ENCODE data around the gene TMIGD1. TPM values are rescaled to one million over a fixed set of nuclear protein-coding genes. Genes with fewer than 3 reads are reported as not detected.

The TMIGD1 gene
- total and polyA plus RNA-seq, 2 of the 13 experiments (the other 11 are each of a cell fraction or from before 2014, with no cell fraction given), result not detected

GRCh38 chr17:30354701-30355100 is 20.8 kb upstream of the TMIGD1 start (continued):
- TF ChIP-seq, protein P1, sequence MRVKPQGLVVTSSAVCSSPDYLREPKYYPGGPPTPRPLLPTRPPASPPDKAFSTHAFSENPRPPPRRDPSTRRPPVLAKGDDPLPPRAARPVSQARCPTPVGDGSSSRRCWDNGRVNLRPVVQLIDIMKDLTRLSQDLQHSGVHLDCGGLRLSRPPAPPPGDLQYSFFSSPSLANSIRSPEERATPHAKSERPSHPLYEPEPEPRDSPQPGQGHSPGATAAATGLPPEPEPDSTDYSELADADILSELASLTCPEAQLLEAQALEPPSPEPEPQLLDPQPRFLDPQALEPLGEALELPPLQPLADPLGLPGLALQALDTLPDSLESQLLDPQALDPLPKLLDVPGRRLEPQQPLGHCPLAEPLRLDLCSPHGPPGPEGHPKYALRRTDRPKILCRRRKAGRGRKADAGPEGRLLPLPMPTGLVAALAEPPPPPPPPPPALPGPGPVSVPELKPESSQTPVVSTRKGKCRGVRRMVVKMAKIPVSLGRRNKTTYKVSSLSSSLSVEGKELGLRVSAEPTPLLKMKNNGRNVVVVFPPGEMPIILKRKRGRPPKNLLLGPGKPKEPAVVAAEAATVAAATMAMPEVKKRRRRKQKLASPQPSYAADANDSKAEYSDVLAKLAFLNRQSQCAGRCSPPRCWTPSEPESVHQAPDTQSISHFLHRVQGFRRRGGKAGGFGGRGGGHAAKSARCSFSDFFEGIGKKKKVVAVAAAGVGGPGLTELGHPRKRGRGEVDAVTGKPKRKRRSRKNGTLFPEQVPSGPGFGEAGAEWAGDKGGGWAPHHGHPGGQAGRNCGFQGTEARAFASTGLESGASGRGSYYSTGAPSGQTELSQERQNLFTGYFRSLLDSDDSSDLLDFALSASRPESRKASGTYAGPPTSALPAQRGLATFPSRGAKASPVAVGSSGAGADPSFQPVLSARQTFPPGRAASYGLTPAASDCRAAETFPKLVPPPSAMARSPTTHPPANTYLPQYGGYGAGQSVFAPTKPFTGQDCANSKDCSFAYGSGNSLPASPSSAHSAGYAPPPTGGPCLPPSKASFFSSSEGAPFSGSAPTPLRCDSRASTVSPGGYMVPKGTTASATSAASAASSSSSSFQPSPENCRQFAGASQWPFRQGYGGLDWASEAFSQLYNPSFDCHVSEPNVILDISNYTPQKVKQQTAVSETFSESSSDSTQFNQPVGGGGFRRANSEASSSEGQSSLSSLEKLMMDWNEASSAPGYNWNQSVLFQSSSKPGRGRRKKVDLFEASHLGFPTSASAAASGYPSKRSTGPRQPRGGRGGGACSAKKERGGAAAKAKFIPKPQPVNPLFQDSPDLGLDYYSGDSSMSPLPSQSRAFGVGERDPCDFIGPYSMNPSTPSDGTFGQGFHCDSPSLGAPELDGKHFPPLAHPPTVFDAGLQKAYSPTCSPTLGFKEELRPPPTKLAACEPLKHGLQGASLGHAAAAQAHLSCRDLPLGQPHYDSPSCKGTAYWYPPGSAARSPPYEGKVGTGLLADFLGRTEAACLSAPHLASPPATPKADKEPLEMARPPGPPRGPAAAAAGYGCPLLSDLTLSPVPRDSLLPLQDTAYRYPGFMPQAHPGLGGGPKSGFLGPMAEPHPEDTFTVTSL (CRISPR knock-in tag; IDR thresholded peaks at IDR 0.05; ENCODE audit: borderline replicate concordance), result no peak
- TF ChIP-seq ZIK1 (CRISPR knock-in tag; IDR thresholded peaks at IDR 0.05; ENCODE audit: borderline replicate concordance, low read depth) (no peak), SALL1 (CRISPR knock-in tag; IDR thresholded peaks at IDR 0.05) (no peak), ZBTB20 (CRISPR knock-in tag; IDR thresholded peaks at IDR 0.05; ENCODE audit: borderline replicate concordance, low read depth) (no peak), CSRNP2 (CRISPR knock-in tag; conservative IDR thresholded peaks at IDR 0.05; ENCODE audit: low read depth) (no peak)
